GM20431 (cell line): ENCODE measurements around the gene PCNT.
"Not testable (repeated sequence)": the region's sequence is repeated elsewhere in the genome, so short reads cannot be mapped to it uniquely, and the experiment has no call there.

Experiments
- in situ Hi-C: fragments of 300-500 bp; cut with MseI, MboI; formaldehyde crosslinking; loops from one replicate; pipeline ENCODE4 v1.15.0; 2020; ENCODE audit warnings: low sequenced_read_pairs; ENCODE audit not compliant: unreplicated experiment

The PCNT gene

DNA sequence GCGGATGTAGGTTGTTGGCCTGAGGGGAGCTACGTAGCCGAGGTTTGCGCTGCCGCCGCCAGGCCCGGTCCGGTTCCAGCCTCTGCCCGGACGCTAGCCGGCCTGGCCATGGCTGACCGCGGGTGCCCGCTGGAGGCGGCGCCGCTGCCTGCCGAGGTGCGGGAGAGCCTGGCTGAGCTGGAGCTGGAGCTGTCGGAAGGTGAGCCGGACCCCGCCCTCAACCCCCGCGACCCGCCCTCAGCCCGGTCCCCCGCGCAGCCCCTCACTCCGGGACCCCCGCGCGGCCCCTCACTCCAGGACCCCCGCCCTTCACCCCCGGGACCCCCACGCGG, 135.0 kb downstream of the PCNT start:
- in situ Hi-C loops = no loop called here

DNA sequence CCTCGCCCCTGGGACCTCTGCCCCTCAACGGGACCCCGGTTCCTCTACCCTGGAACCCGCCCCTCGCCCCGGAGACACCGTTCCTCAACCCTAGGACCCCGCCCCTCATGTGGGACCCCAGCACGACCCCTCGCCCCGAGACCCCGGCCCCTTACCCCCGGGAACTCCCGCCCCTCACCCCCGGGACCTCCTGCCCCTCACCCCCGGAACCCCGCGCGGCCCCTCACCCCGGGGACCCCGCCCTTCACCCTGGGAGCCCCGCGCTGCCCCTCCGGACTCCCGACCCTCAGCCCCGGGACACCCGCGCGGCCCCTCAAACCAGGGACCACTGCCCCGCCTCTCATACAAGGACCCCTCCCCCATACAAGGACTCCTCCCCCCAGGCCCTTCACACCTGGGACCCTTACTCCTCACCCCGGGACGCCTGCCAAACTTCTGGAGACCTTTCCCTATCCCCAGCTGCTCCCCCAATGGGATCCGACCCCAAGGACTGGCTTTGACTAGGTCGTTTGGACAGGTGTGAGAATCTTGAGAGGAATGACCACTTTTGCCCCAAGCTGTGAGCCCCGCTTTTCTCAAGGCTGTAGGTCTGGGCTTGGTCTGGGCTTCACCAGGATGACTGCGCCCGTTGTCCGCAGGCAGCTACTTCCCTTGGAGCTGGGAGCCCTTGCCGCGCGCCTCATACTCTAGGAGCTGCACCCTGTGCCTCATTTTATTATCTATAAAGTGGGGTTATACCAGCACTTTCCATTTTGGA, 135.6 kb downstream of the PCNT start:
- in situ Hi-C loops = no loop called here

DNA sequence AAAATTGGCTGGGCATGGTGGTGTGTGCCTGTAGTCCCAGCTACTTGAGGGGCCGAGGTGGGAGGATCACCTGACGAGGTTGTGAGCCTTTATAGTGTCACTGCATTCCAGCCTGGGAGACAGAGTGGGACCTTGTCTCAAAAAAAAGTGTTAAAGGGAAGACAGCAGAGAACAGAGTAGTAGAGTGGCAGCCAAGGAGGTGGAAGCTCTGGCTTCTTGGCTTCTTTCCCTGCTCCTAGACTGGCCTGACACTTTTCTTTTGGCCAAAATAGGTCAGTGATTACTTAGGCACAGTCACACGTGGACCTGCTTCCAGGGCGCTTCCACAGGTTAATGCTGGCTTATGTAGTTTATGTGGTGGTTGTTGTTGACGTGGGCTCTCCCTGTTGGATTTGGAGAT, 138.0 kb downstream of the PCNT start:
- in situ Hi-C loops = no loop called here

DNA sequence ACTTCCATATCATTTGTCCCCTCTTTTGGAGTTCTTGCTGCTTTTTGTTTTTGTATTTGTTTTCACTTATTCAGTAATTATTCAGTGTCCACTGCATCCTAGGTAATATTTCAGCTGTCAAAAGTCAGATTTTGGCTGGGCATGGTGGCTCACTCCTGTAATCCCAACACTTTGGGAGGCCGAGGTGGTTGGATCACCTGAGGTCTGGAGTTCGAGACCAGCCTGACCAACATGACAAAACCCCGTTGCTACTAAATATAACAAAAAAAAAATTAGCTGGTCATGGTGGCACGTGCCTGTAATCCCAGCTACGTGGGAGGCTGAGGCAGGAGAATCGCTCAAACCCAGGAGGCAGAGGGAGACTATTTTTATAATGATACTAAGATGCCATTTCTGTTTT, 141.2 kb downstream of the PCNT start:
- in situ Hi-C loops = not testable (repeated sequence)

DNA sequence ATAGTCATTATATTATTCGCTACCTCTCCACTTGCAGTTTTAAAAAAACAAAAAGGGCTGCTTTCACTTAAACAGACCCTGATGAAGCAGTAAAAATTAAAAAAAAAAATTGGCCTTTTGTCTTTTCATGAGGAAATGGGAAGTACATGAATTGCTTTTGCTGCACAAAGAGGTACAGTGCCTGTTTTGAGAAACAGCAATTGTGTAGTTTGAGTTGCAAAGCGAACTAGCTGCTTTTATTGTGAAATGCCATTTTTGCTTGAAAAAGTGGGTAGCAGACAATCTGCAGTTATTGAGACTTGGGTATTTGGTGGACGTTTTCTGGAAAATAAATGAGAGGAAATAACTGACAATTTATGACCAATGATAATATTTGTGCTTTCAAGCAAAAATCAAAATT, 141.7 kb downstream of the PCNT start:
- in situ Hi-C loops = no loop called here

- in situ Hi-C loops = no loop called here
Measured at GRCh38 chr21:46468108-46468774, 144.3 kb downstream of the PCNT start.

DNA sequence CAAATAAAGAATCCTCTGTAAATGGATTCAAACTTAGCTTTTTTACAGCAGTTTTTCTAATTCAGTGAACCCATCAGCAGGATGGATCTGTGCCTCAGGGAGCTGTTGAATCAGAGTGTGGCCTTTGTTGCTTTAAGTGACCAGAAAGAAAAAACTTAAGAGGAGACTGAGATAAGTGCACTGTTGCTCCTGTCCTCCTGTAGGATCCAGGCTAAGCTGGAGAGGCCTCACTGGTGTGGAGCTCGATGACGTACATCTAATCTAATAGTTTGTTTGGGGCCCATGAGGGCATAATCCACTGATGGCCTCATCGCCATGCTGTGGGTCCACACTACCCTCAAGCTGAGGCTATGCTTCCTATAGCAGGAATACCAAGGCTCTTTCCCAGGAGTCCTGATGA, 145.3 kb downstream of the PCNT start:
- in situ Hi-C loops = no loop called here

DNA sequence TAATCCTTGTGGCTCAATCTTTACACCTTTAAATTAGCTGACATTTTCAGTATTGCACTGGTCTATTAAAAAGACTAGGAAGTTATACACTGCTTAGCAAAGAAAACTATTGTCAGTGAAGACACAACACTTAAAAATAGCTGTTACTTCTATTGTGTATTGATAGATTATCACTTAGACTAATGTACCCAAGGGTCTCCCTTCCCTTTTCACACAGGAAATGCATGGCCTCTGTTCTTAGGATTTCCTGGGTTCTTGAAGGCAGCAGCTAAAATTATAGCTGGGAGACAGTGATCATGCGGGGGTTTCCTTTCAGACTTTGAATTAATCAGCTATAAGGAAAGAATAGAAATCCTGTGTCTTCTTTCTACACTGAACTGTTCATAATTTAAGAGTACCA, 147.6 kb downstream of the PCNT start:
- in situ Hi-C loops = no loop called here

DNA sequence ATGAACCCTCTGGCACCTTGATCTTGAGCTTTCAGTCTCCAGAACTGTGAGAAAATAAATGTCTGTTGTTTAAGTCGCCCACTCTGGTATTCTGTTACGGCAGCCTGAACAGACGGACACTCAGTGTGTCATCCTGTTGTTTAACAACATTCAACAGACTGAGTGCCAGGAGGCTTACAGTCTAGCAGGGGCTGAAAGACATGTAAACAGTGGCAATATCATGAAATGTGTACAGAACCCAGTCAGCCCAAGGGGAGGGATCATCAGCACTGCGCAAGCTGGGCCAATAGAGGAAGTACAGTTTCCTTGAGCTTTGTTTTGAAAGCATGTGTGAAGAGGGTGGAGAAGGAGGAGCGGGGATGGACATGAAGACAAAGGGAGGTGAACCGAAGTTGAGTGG, 148.3 kb downstream of the PCNT start:
- in situ Hi-C loops = no loop called here

DNA sequence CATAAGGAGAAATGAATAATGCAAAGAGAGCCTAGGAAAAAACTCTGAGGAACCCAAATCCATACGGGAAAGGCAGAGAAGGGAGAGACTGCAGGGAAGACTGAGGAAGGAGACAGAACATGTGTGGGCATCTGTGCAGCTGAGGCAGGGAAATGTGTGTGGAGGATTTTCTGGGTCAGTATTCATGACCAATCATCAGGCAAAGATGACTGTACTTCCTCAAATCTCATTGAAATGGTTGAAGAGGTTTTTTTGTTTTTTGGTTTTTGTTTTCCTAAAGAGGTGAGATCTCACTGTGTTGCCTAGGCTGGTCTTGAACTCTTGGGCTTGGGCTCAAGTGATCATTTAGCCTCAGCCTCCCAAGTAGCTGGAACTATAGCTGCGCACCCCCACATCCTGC, 150.4 kb downstream of the PCNT start:
- in situ Hi-C loops = no loop called here

GRCh38 chr21:46475296-46475695, 151.3 kb downstream of the PCNT start:
- in situ Hi-C loops = no loop called here

- in situ Hi-C loops = no loop called here
Measured at GRCh38 chr21:46477765-46478164, 153.8 kb downstream of the PCNT start.

GRCh38 chr21:46478910-46479309, 155.0 kb downstream of the PCNT start:
- in situ Hi-C loops = no loop called here

- in situ Hi-C loops = no loop called here
Measured at GRCh38 chr21:46480466-46480865, 156.5 kb downstream of the PCNT start.

DNA sequence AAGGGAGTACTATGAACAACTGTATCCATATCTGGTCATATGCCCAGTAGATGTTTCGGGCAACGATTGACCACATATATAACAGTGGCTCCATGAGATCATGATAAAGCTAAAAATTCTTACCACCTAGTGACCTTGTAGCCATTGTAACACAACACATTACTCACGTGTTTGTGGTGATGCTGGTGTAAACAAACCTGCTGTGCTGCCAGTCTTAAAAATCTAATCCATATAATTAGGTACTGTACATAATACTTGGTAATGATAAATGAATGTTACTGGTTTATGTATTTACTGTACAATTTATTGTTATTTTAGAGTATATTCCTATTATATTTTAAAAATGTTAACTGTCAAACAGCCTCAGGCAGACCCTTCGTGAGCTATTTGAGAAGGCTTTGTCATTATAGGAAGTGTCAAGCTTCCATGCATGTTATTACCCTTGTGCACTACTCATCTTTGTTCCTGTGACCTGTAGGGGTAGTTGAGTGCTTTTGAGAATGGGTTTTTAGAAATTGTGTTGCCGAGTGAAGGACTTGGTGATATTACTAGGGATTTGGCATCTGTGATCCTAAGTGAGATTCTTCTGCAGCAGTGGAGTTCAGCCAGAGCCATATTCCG, 158.4 kb downstream of the PCNT start:
- in situ Hi-C loops = no loop called here

DNA sequence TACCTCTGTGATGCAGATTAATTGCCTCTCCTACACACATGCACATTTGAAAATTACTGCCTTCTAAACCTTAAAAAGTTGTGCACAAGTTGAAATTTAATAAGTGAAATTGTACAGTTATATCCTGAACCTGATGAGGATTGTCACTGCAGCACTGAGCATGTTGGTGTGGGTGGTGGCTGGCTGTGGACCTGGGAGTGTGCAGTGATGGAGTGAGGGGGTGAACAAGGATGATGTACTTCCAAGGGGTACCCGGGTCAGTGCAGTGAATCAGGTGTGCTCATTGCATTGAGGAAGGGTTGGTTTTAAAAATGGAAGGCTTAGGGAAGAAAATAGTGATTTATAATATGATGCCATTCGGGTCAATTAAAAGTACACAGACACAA, 158.9 kb downstream of the PCNT start:
- in situ Hi-C loops = no loop called here

DNA sequence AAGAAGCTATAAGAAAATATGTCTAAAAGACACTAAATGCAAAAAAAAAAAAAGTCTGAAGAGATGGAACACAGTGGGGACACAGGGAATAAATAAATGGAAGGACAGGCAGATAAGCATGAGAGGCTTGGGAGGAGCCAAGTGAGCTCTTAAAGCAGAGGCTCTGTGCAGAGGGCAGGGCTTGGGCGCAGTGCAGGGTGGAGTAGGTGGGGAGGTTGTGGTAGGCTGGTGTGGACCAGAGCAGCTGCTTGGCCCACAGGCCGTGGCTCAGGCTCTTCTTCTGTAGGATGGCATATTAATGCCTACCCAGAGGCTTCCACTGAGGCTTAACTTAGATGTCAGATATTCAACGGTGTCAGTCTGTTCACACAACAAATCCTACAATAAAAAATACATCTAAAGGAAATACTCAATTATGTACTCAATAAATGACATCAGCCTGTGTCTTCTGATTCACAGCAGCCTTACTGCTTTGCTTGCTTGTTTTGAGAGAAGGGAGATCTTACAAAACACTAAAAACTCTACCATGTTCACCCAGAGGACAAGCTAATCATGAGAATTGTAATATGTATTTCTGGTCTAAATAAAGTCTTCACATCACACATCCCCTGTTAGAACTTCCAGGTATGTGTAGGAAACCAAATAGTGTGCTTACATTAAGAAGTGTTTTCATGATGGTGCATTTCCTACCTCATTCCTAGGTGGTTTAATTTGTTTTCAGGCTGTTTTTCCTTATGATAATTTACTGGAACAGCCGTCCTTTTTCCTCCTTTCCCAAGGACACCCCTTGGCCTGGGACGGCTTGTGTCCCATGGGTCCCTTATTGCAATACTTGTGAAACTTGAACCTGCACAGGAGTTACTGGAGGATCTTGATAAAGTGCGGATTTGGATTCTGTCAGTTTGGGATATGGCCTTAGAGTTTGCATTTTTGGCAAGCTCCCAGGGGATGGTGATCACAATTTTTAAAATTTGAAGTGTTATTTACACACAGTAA, 159.6 kb downstream of the PCNT start:
- in situ Hi-C loops = no loop called here

DNA sequence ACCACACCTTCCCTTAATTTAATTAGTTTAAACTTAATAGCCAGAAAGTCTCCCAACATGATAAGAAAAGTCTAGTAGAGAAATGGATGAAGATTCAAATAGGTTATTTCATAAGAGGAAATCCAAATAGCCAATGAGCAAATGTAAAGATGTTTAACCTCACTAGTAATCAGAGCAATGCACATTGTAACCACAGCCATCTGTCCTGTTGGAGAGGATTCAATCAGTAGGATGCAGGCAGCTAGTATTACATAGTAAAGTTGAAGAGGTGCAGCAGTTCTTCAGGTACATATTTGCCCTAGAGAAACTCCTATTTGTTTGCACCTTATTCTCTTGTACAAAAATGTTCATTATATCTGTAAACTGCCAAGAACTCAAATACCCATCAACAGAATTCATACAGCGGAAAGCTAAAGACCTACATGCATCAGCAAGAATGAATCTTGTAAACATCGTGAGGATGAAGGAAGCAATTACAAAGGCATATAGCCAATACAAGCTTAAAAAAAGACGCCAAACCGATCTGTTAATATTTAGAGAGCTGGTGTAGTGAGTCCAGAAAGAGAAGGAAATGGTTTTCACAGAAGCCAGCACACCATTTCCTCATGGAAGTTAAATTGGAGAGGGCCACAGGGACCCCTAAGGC, 162.6 kb downstream of the PCNT start:
- in situ Hi-C loops = no loop called here

DNA sequence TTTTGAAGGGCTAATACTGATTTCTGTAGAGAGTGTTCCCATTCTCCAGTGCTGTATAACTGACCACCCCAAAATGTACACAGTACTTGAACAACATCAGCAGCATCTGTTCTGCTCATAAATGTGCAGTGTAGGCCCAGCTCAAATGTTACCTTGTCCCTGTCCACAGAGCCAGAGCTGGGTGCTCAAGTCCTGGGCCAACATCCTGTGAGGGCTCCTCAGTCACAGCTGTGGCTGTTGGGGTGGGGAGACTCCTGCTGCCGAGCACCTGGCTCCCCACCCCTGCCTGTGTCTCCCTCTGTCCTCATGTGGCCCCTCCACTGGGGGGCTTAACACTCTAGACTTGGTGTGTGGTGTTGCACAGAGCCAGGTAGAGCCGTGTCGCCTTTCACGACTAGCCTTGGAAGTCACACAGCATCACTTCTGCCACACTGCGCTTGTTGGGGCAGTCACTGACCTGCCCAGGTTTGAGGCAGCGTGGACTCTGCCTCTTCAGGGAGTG, 165.3 kb downstream of the PCNT start:
- in situ Hi-C loops = no loop called here

DNA sequence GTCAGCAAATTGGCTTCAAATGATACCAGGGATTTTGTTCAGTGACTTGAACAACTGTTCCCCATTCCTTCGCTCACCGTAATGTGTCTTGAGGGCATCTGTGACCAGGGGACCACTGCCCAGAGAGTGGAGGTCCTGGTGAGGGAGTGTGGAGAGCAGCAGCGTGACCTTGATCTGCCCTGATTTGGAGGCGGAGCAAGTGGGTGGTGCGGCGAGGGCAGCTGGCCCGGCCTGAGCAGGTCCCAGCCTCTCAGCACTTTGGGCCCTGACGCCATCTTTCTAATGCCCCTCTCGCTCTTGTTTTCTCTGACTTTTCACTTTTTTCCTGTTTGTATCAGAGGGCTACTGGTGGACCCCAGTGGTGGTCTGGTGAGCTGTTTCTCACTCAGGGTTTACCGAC, 165.8 kb downstream of the PCNT start:
- in situ Hi-C loops = no loop called here
